ENCODE results near the gene ZNF384. TPM values are rescaled to one million over a fixed set of nuclear protein-coding genes. Genes with fewer than 3 reads are reported as not detected.

Gene ZNF384
- total RNA-seq, 1 donor from 2014 or later: 26.0 TPM

DNA sequence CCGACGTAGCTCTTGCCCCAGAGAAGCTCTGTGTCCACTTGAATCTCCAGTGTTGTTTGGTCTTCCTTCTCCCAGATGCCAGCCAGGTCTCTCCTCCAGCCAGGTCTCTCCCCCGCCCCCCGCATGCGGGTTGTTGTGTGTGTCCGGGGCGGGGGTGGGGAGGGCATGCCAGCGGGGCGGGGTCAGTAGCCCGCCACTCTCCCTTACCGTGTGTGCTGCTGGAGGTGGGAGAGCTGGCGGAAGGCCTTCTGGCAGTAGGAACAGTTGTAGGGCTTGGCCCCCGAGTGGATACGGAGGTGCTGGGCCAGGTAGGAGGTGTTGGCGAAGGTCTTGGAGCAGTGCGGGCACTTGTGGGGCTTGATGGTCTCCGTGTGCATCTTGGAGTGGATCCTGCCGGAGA lies 17.0 kb downstream of the ZNF384 start:
- ATAC-seq (no peak), DNase-seq (ENCODE audit: missing footprints) (no peak)
- intact Hi-C loops (cut with DNase I): no loop called here

- ATAC-seq (no peak), DNase-seq (ENCODE audit: missing footprints) (no peak)
- intact Hi-C loops (cut with DNase I): loop anchor here (10.0 kb wide), 1 partner anchor 57 kb away; the partner anchor contains the start of gene COPS7A
Observed at GRCh38 chr12:6667559-6668210, 21.5 kb downstream of the ZNF384 start.

- intact Hi-C loops (cut with DNase I): loop anchor here (10.0 kb wide), 1 partner anchor 59 kb away; the partner anchor contains the start of gene COPS7A
- DNase-seq (ENCODE audit: missing footprints) (no peak), ATAC-seq (no peak)
Observed at GRCh38 chr12:6666211-6666610, 23.0 kb downstream of the ZNF384 start.

DNA sequence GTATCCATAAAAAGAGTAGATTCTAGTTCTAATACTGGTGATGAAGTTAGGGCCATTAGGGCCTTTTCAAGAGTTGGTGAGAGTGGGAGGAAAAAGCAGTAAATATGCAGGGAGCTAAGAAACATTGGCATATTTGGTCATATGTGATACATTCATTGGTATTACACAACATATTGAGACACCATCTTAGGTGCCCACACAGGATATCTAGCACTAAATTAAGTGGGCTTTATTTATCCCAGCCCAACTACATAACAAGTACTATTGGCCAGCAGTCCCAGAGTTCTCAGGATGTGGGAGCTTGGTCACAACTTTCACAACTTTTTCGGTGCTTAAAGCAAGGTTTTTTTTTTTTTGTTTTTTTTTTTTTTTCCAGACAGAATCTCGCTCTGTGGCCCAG lies 24.3 kb downstream of the ZNF384 start:
- ATAC-seq (no peak), DNase-seq (ENCODE audit: missing footprints) (no peak)
- intact Hi-C loops (cut with DNase I): loop anchor here (5.0 to 10.0 kb wide), 2 partner anchors 48 to 60 kb away; partner anchors contain the start of gene COPS7A

DNA sequence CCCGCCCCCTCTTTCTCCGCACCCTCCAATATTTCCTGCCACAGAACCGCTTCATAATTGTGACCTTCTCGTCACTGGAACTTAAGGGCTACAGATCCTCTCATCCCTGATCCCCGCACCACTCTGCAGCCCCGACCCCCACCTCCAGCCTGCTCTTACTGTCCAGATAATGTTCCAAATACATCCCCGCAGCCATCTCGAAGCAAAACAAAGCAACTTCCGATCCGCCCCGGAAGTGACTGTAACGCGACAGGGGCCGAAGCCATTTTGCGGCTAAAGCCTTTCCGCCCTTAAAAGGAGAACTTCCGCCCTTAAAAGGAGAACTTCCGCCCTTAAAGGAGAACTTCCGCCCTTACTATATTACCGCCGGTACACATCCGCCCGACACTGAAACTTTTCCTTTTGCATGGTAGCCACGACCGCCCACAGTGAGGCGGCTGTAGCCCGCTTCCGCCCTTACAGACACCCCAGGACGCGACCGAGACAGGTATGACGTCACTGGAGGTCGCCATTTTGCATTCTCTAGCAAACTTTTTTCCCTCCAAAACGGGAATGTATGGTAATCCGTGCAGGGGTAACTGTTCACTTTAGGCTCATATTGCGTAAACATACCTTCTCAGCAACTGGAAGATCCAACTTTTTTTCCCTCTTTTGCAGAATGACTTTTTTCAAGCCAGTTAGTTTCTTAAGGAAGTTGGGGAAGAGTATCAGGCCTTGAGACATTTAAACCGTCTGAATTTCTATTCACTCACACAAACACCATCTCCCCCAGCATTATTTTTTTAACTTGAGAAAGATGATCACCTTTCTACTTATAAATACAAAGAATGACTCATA lies 26.1 kb downstream of the ZNF384 start, which contains the start of gene ING4:
Gene ING4 (minus strand): TSS at position 214 of the 837 bp plus-strand sequence. CDS start 18 bp downstream, at position 196.
- intact Hi-C loops (cut with DNase I): loop anchor here (1.0 to 10.0 kb wide), 3 partner anchors 26 to 62 kb away; partner anchors contain the start of genes COPS7A and ZNF384
- ATAC-seq: peak; percentile 100
- DNase-seq (ENCODE audit: missing footprints): peak; percentile 99

- ATAC-seq: peak; percentile 38
Observed at GRCh38 chr12:6662602-6662905, 26.6 kb downstream of the ZNF384 start.

GRCh38 chr12:6653987-6654386 lies 35.2 kb downstream of the ZNF384 start:
- peak; percentile 78 for ATAC-seq
- intact Hi-C loops (cut with DNase I): no loop called here
- no peak for DNase-seq (ENCODE audit: missing footprints)

More at GRCh38 chr12:6662602-6662905, 26.6 kb downstream of the ZNF384 start:
- DNase-seq (ENCODE audit: missing footprints): no peak
- intact Hi-C loops (cut with DNase I): loop anchor here (5.0 to 10.0 kb wide), 2 partner anchors 45 to 62 kb away; partner anchors contain the start of gene COPS7A

DNA sequence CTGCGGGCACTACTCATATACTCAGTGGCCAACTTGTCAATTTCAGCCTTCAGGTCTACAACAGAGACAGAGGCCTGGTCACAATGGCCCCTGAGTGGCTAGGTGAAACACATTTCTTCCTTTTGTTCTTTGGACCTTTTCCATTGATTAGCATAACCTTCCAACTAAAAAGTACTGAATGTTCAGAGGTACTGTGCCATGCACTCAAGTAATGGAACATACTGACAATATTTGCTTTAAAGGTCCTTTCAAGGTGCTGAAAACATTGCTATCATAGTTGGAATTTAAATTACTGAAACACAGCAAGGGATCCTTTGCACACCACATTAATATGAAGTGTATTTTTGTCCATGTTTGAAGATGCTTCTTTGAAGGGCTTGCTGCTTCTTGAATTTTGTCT lies 35.8 kb downstream of the ZNF384 start:
- DNase-seq (ENCODE audit: missing footprints) (no peak), ATAC-seq (peak; percentile 35)
- intact Hi-C loops (cut with DNase I): no loop called here

GRCh38 chr12:6652391-6652790 lies 36.8 kb downstream of the ZNF384 start:
- intact Hi-C loops (cut with DNase I): no loop called here
- no peak for ATAC-seq

GRCh38 chr12:6650832-6651231 lies 38.3 kb downstream of the ZNF384 start:
- intact Hi-C loops (cut with DNase I): no loop called here
- DNase-seq (ENCODE audit: missing footprints) (no peak), ATAC-seq (no peak)

More at GRCh38 chr12:6652391-6652790, 36.8 kb downstream of the ZNF384 start:
- DNase-seq (ENCODE audit: missing footprints): no peak

DNA sequence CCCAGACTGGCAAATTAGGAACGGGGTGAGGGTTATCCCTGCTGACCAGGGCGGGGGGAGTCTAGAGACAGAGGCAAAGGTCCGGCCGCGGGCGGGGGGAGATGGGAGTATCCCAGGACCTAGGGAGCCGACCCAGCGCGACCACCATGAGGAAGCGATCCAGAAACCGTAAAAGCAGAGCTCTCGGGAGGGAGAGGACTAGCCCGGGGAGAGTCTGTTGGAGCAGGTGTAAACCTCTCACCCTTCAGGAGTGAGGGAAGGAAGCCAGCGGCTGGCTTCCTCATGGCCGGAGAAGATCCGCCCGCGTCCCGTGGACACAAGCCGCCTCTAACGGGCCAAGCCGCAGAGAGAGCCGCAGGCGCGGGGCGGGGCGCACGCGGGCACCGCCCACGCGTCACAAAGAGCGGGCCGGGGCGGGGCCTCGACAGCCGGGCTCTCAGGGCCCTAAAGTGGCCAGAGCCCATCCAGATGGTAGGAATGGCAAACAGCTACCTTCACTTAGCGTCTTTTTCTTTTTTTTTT lies 42.0 kb downstream of the ZNF384 start, which contains the start of gene ACRBP:
Gene ACRBP (minus strand): TSS at position 350 of the 522 bp plus-strand sequence. CDS start 66 bp downstream, at position 284.
- intact Hi-C loops (cut with DNase I): no loop called here
- ATAC-seq (peak; percentile 95), DNase-seq (ENCODE audit: missing footprints) (peak; percentile 94)

GRCh38 chr12:6646276-6647082 lies 42.7 kb downstream of the ZNF384 start:
- ATAC-seq (no peak), DNase-seq (ENCODE audit: missing footprints) (no peak)
- intact Hi-C loops (cut with DNase I): no loop called here

GRCh38 chr12:6644903-6645302 lies 44.3 kb downstream of the ZNF384 start:
- intact Hi-C loops (cut with DNase I): no loop called here
- ATAC-seq (no peak), DNase-seq (ENCODE audit: missing footprints) (no peak)

DNA sequence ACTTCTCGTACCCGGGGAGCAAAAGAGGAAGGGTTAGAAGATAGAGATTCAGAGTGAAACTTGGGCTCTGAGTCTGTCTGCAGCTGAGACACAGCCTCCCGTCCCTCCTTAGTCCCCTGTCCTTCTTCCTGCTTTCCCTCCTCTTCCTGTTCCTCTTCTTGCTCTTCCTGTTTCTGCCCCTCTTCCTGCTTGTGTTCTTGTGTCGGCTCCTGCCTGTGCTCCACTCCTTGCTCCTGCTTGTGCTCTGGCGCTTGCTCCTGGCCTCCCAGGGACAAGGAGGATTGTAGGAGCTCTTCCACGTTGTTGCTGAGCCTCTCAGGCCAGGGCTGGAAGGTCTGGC lies 44.9 kb downstream of the ZNF384 start:
- DNase-seq (ENCODE audit: missing footprints) (no peak), ATAC-seq (peak; percentile 48)
- intact Hi-C loops (cut with DNase I): no loop called here

- DNase-seq (ENCODE audit: missing footprints) (no peak), ATAC-seq (peak; percentile 46)
- intact Hi-C loops (cut with DNase I): no loop called here
Observed at GRCh38 chr12:6643569-6644256, 45.5 kb downstream of the ZNF384 start.

DNA sequence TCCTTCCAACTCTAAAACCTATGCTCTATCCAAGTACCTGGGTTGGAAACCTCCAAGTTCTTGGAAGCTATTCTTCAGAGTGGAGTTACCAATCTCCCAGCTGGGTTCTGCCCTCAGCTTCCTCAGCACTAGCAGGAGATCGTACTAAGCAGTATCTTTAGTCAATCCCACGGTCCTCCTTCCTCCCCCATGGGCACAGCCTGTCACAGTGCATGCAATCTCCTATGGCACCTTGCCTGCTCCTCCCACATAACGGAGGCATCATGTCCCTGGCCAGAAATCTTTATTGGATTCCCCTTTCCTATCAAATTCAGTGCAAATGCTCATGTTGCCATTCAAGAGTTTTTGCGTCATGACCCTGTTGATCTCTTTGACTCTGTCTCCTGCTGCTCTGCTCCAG lies 48.0 kb downstream of the ZNF384 start:
- intact Hi-C loops (cut with DNase I): no loop called here
- no peak for DNase-seq (ENCODE audit: missing footprints)
- no peak for ATAC-seq

DNA sequence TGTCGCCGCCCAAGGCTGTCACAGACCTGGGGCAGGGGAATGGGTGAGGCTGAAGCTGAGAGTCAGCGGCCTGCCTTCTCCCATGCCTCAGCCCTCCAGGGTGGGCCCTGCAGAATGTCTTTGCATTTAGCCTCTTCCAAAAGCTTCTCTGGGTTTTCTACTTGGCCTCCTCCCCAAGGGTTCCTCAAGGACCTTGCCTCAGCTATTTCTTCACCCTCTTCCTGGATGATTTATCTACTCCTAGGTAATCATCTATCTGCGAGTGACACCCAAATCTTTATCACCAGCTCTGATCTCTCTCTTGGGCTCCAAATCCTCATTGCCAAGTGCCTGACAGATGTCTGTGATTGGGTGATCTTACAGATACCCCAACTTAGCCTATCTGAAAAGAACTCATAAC lies 48.7 kb downstream of the ZNF384 start:
- DNase-seq (ENCODE audit: missing footprints) (no peak), ATAC-seq (no peak)
- intact Hi-C loops (cut with DNase I): no loop called here

GRCh38 chr12:6639151-6639801 lies 49.9 kb downstream of the ZNF384 start:
- ATAC-seq (no peak), DNase-seq (ENCODE audit: missing footprints) (no peak)
- intact Hi-C loops (cut with DNase I): no loop called here
